Aorta (tissue), 5 donors: Measurements from ENCODE around the gene STIM2. TPM values are rescaled to one million over a fixed set of nuclear protein-coding genes. Genes with fewer than 3 reads are reported as not detected.
"Not testable (repeated sequence)": the region's sequence is repeated elsewhere in the genome, so short reads cannot be mapped to it uniquely, and the experiment has no call there.

Experiments
- ATAC-seq: fragments of 200-7000 bp; cut with Tn5 transposase; one replicate; pipeline ENCODE4 v1.9.1; 2022; ENCODE audit warnings: moderate library complexity; ENCODE audit not compliant: low FRiP score
- DNase-seq, 2 donors: peaks; one replicate each; pipeline ENCODE4 v3.0.0-alpha.2; 2020
- H3K27ac ChIP-seq, 2 donors: one replicate each; pipeline ENCODE4 v1.5.1; 2013; ENCODE audit warnings: low read length in 2 of 2, mild to moderate bottlenecking in 2 of 2, moderate library complexity in 2 of 2, control low read depth in 1 of 2, inconsistent platforms in 1 of 2, low read depth in 1 of 2
- H3K27me3 ChIP-seq, 2 donors: one replicate each; pipeline ENCODE4 v1.6.1; 2013; ENCODE audit warnings: control low read depth in 1 of 2, low read length in 1 of 2, mild to moderate bottlenecking in 1 of 2, moderate library complexity in 1 of 2; ENCODE audit not compliant: insufficient read depth in 2 of 2, control insufficient read depth in 1 of 2
- H3K36me3 ChIP-seq, 2 donors: one replicate each; pipeline ENCODE4 v1.6.1; 2013; ENCODE audit warnings: control low read depth in 1 of 2, low read length in 1 of 2, mild to moderate bottlenecking in 1 of 2; ENCODE audit not compliant: insufficient read depth in 2 of 2, control insufficient read depth in 1 of 2
- H3K4me1 ChIP-seq, 2 donors: one replicate each; pipeline ENCODE4 v1.6.1; 2013; ENCODE audit warnings: low read length in 2 of 2, control low read depth in 1 of 2, mild to moderate bottlenecking in 1 of 2, moderate library complexity in 1 of 2; ENCODE audit not compliant: insufficient read depth in 2 of 2, control insufficient read depth in 1 of 2
- H3K4me3 ChIP-seq, 2 donors: one replicate each; pipeline ENCODE4 v1.5.1; 2013; ENCODE audit warnings: low read length in 2 of 2, control low read depth in 1 of 2, mild to moderate bottlenecking in 1 of 2
- H3K9me3 ChIP-seq: one replicate; pipeline ENCODE4 v1.6.1; 2013; ENCODE audit warnings: mild to moderate bottlenecking, low read length; ENCODE audit not compliant: control insufficient read depth
- WGBS, 2 donors: extraction: QIAGEN DNeasy Blood & Tissue Kit; methylation state at CpG; one replicate each; pipeline ENCODE4 v1.1.7; 2013; 5-methylcytosine and 5-hydroxymethylcytosine counted together
- intact Hi-C, 2 donors: fragments of 100-400 bp; cut with DNase I; formaldehyde crosslinking; loops; one replicate each; pipeline versions ENCODE4 v1.14.2 to v1.15.0; 2022
- long read RNA-seq, 2 donors: library from polyadenylated mRNA; unstranded; transcript quantifications; one replicate each; pipeline ENCODE4 v2.0.0, GENCODE V29; 2020 to 2021
- polyA plus RNA-seq, 2 donors: library from polyadenylated mRNA; stranded (reverse); fragments of 200-250 nt; gene quantifications; one replicate each; pipeline ENCODE4 v1.2.3, GENCODE V29; 2013
- total RNA-seq, 2 donors: library from RNA; stranded (reverse); fragmentation: NEBNext Ultra II Directional; extraction: Animal tissue kit (Norgen Biotek cat#: 25700); gene quantifications; one replicate each; pipeline ENCODE4 v1.2.1, GENCODE V29; 2021
- donor health status: healthy with polysubstance abuse.
- donor health status: Bipolar disorder and iron deficiency.
- donor health status: DM: no; HTN: no; CAD: no.
- donor health status: DM: no; HTN: no; CAD: no.
- donor health status: DM: yes; HTN: yes; CAD: no.

The STIM2 gene
- total RNA-seq, result 10 to 100 TPM; 16.1 to 31.2 TPM
- polyA plus RNA-seq, result 1 to 10 TPM; 5.0 to 9.4 TPM
- long read RNA-seq, donor 1, partial matches to known transcripts, result 1 of 10 reads
- long read RNA-seq, donor 1, other reads (novel, unspliced or antisense), result 7 of 10 reads
- long read RNA-seq, donor 2, full-length matches to known transcripts, result 6 of 21 reads
- long read RNA-seq, donor 2, partial matches to known transcripts, result 4 of 21 reads
- long read RNA-seq, donor 2, other reads (novel, unspliced or antisense), result 11 of 21 reads

GRCh38 chr4:26860157-26860921, at the start of gene STIM2:
TSS of gene STIM2 (plus strand) at chr4:26860841.
- peak within 1 kb of the TSS; percentile 80 to 89 for H3K4me3 ChIP-seq
- intact Hi-C loops, result loop anchor here (5.0 to 10.0 kb wide), 4 partner anchors 144 to 836 kb away; partner anchors contain the start of gene RBPJ (in 2 of the 2)
- H3K9me3 ChIP-seq, result no peaks in the 10 kb centered on the region
- H3K27me3 ChIP-seq, result no peaks in the 10 kb centered on the region
- no peaks in the 10 kb centered on the region for H3K36me3 ChIP-seq
- H3K27ac ChIP-seq, result peak within 1 kb of the TSS; percentile 53 to 70
- DNase-seq (peak; percentile 97 to 99), ATAC-seq (peak; percentile 96)
- WGBS, 2 donors, result 1% methylated on average over 70 to 74 of the region's 74 CpGs
- peaks cover 2 to 3% of the 10 kb centered on the region in 2 donors for H3K4me1 ChIP-seq

- DNase-seq, H3K4me3 ChIP-seq, intact Hi-C loops, H3K9me3 ChIP-seq, H3K36me3 ChIP-seq, H3K4me1 ChIP-seq, H3K27ac ChIP-seq, ATAC-seq, H3K27me3 ChIP-seq: not testable (repeated sequence)
- WGBS, 2 donors, result 60 to 64% methylated on average over 4 of the region's 4 CpGs
Observed at GRCh38 chr4:26811571-26811970, 49.1 kb upstream of the STIM2 start.

GRCh38 chr4:26812049-26812714, 48.5 kb upstream of the STIM2 start:
- H3K4me3 ChIP-seq, result no peak overlapping the region
- no peaks in the 10 kb centered on the region for H3K27me3 ChIP-seq
- DNase-seq (no peak), ATAC-seq (no peak)
- intact Hi-C loops, result no loop called here
- no peaks in the 10 kb centered on the region for H3K4me1 ChIP-seq
- no peak overlapping the region for H3K27ac ChIP-seq
- 77 to 83% methylated on average over 6 of the region's 6 CpGs for WGBS, 2 donors
- H3K9me3 ChIP-seq, result no peaks in the 10 kb centered on the region
- no peaks in the 10 kb centered on the region for H3K36me3 ChIP-seq

GRCh38 chr4:26813698-26814097, 46.9 kb upstream of the STIM2 start:
- intact Hi-C loops, result no loop called here
- WGBS, 2 donors, result 72 to 75% methylated on average over 8 of the region's 8 CpGs
- no peak overlapping the region for H3K27ac ChIP-seq
- no peaks in the 10 kb centered on the region for H3K9me3 ChIP-seq
- DNase-seq, result no peak
- no peak for ATAC-seq
- H3K4me3 ChIP-seq, result no peak overlapping the region
- H3K27me3 ChIP-seq, result no peaks in the 10 kb centered on the region
- H3K36me3 ChIP-seq, result no peaks in the 10 kb centered on the region
- H3K4me1 ChIP-seq, result no peaks in the 10 kb centered on the region

- DNase-seq (no peak), ATAC-seq (no peak)
- intact Hi-C loops, result no loop called here
- H3K27ac ChIP-seq, result no peak overlapping the region
- no peaks in the 10 kb centered on the region for H3K36me3 ChIP-seq
- no peaks in the 10 kb centered on the region for H3K9me3 ChIP-seq
- no peaks in the 10 kb centered on the region for H3K4me1 ChIP-seq
- no peak overlapping the region for H3K4me3 ChIP-seq
- H3K27me3 ChIP-seq, result no peaks in the 10 kb centered on the region
Observed at GRCh38 chr4:26815199-26815598, 45.4 kb upstream of the STIM2 start.

- intact Hi-C loops, result no loop called here
- Histone ChIP-seq H3K36me3 (no peaks in the 10 kb centered on the region), H3K9me3 (no peaks in the 10 kb centered on the region), H3K4me3 (no peak overlapping the region), H3K27ac (no peak overlapping the region), H3K27me3 (no peaks in the 10 kb centered on the region), H3K4me1 (no peaks in the 10 kb centered on the region)
- 82 to 88% methylated on average over 5 of the region's 5 CpGs for WGBS, 2 donors
- ATAC-seq (no peak), DNase-seq (no peak)
Observed at GRCh38 chr4:26815706-26816105, 44.9 kb upstream of the STIM2 start.

GRCh38 chr4:26819026-26819425, 41.6 kb upstream of the STIM2 start:
- Histone ChIP-seq H3K4me1 (no peaks in the 10 kb centered on the region), H3K27ac (no peak overlapping the region), H3K4me3 (no peak overlapping the region), H3K9me3 (peaks cover 2% of the 10 kb centered on the region), H3K36me3 (no peaks in the 10 kb centered on the region), H3K27me3 (no peaks in the 10 kb centered on the region)
- ATAC-seq (no peak), DNase-seq (no peak)
- intact Hi-C loops, result no loop called here
- WGBS, 2 donors, result 61 to 68% methylated on average over 4 of the region's 4 CpGs

- H3K27me3 ChIP-seq, result no peaks in the 10 kb centered on the region
- WGBS, 2 donors, result 90 to 92% methylated on average over 3 of the region's 3 CpGs
Observed at GRCh38 chr4:26819478-26820095, 41.1 kb upstream of the STIM2 start.

More at GRCh38 chr4:26819478-26820095, 41.1 kb upstream of the STIM2 start:
- Histone ChIP-seq H3K9me3 (peaks cover 2% of the 10 kb centered on the region), H3K4me3 (no peak overlapping the region), H3K4me1 (no peaks in the 10 kb centered on the region), H3K27ac (no peak overlapping the region), H3K36me3 (no peaks in the 10 kb centered on the region)
- intact Hi-C loops, result no loop called here
- DNase-seq (no peak), ATAC-seq (no peak)
